Astrocyte of the cerebellum (primary cell): Measurements from ENCODE around the gene HCLS1.

Experiments used
- DNase-seq: peaks from one replicate; pipeline ENCODE4 v3.0.0-alpha.2; 2011; ENCODE audit warnings: low read depth
- H3K4me3 ChIP-seq: 2 replicates; pipeline ENCODE4 v1.5.1; 2011; ENCODE audit warnings: mild to moderate bottlenecking, low read depth, low read length, moderate library complexity
- CTCF ChIP-seq: IDR thresholded peaks from 2 replicates; pipeline ENCODE4 v1.5.1; 2012; ENCODE audit warnings: low read length, low read depth, moderate library complexity, mild to moderate bottlenecking; ENCODE audit errors: missing control alignments
- in situ Hi-C: cut with HindIII; loops from 2 replicates; pipeline ENCODE4 v1.10.0; 2017; ENCODE audit warnings: low sequenced_read_pairs

HCLS1 gene

GRCh38 chr3:121659586-121659985, 1.1 kb downstream of the HCLS1 start:
- no peak for TF ChIP-seq CTCF
- H3K4me3 ChIP-seq, result no peak overlapping the region
- DNase-seq, result no peak
- in situ Hi-C loops, result no loop called here

- no peak for DNase-seq
- in situ Hi-C loops, result no loop called here
- TF ChIP-seq CTCF, result no peak
- no peak overlapping the region for H3K4me3 ChIP-seq
These were observed 1.8 kb downstream of the HCLS1 start for GRCh38 chr3:121658716-121659435.

- in situ Hi-C loops, result no loop called here
- no peak overlapping the region for H3K4me3 ChIP-seq
- DNase-seq, result no peak
- TF ChIP-seq CTCF, result no peak
These were observed 6.0 kb downstream of the HCLS1 start for GRCh38 chr3:121654493-121655385.

- H3K4me3 ChIP-seq, result no peak overlapping the region
- TF ChIP-seq CTCF, result no peak
- in situ Hi-C loops, result no loop called here
- DNase-seq, result no peak
These were observed 9.0 kb downstream of the HCLS1 start for GRCh38 chr3:121651684-121652083.

- no peak for DNase-seq
- in situ Hi-C loops, result no loop called here
- H3K4me3 ChIP-seq, result no peak overlapping the region
- no peak for TF ChIP-seq CTCF
These were observed 11.1 kb downstream of the HCLS1 start for GRCh38 chr3:121649645-121650044.

- no peak overlapping the region for H3K4me3 ChIP-seq
- no peak for TF ChIP-seq CTCF
- in situ Hi-C loops, result no loop called here
- DNase-seq, result no peak
These were observed 12.3 kb downstream of the HCLS1 start for GRCh38 chr3:121648219-121648958.
